ENCODE results near the gene MAP4K2. TPM values are rescaled to one million over a fixed set of nuclear protein-coding genes. Genes with fewer than 3 reads are reported as not detected.
A peak's percentile ranks its signal among the peaks of the same experiment; 100 is the strongest.

Gene MAP4K2
- total and polyA plus RNA-seq, 2 of the 13 experiments (the other 11 are each of a cell fraction or from before 2014, with no cell fraction given): 8.3 to 17.6 TPM

DNA sequence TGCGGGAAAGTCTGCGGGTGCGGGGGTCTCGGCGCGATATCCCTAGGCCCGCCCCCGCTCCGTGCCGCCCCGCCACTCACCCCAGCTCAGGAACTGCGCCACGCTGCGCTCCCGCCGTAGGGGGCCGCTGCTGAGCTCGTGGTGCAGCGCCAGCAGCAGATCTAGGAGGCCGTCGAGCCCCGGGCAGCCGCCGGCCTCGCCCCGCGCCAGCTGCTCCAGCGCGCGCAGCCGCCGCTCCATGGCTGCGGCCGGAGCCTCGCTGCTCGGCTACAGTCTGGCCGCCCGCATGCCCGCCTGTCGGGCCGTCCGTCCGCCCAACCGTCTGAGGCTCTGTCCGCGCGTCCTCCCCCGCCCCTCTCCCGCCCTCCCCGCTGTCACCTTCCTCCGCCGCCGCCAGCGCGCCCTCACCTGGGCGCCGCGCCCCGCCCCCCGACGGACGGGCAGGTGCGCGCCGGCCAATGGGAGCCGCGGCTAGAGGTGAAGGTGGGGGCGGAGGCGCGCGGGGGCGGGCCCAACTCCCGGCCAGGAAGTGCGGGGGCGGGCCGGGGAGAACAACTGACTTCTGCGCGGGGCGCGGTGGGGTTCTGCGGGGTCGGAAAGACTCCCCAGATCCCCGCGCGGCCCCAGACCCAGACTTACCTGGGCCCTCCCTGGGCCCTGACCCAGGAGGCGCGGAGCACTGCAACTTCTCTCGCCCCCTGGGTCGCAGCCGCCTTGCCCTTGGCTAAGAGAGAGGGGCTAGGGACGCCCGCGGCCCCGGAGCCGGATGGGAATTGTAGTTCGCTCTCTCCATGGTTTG is 41.5 kb upstream of the MAP4K2 start, which contains the start of gene CDC42BPG (continued):
- TF ChIP-seq SP1 (IDR thresholded peaks at IDR 0.05) (no peak), SP1 (CRISPR knock-in tag; IDR thresholded peaks at IDR 0.05) (peak; percentile 5), BRD4 (CRISPR knock-in tag; IDR thresholded peaks at IDR 0.05) (no peak), YY1 (IDR thresholded peaks at IDR 0.05; ENCODE audit: insufficient read depth, insufficient replicate concordance, low read depth, low read length) (peak; percentile 44), ZC3H13 (CRISPR knock-in tag; IDR thresholded peaks at IDR 0.05) (no peak)
- TF ChIP-seq, protein P1, sequence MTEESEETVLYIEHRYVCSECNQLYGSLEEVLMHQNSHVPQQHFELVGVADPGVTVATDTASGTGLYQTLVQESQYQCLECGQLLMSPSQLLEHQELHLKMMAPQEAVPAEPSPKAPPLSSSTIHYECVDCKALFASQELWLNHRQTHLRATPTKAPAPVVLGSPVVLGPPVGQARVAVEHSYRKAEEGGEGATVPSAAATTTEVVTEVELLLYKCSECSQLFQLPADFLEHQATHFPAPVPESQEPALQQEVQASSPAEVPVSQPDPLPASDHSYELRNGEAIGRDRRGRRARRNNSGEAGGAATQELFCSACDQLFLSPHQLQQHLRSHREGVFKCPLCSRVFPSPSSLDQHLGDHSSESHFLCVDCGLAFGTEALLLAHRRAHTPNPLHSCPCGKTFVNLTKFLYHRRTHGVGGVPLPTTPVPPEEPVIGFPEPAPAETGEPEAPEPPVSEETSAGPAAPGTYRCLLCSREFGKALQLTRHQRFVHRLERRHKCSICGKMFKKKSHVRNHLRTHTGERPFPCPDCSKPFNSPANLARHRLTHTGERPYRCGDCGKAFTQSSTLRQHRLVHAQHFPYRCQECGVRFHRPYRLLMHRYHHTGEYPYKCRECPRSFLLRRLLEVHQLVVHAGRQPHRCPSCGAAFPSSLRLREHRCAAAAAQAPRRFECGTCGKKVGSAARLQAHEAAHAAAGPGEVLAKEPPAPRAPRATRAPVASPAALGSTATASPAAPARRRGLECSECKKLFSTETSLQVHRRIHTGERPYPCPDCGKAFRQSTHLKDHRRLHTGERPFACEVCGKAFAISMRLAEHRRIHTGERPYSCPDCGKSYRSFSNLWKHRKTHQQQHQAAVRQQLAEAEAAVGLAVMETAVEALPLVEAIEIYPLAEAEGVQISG (CRISPR knock-in tag; IDR thresholded peaks at IDR 0.05): peak; percentile 61
- TF ChIP-seq, protein P2, sequence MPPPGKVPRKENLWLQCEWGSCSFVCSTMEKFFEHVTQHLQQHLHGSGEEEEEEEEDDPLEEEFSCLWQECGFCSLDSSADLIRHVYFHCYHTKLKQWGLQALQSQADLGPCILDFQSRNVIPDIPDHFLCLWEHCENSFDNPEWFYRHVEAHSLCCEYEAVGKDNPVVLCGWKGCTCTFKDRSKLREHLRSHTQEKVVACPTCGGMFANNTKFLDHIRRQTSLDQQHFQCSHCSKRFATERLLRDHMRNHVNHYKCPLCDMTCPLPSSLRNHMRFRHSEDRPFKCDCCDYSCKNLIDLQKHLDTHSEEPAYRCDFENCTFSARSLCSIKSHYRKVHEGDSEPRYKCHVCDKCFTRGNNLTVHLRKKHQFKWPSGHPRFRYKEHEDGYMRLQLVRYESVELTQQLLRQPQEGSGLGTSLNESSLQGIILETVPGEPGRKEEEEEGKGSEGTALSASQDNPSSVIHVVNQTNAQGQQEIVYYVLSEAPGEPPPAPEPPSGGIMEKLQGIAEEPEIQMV (CRISPR knock-in tag; IDR thresholded peaks at IDR 0.05; ENCODE audit: low read depth): 0 out of 2 replicates have a peak, but pooled peaks have one; percentile 38
